HepG2 (cell line): ENCODE measurements around the gene BABAM1. TPM values are rescaled to one million over a fixed set of nuclear protein-coding genes. Genes with fewer than 3 reads are reported as not detected.

Experiments used
- GPN1 ChIP-seq: sonication (generic); formaldehyde crosslinking; IDR thresholded peaks from 2 replicates; pipeline ENCODE4 v1.5.1; 2020; ENCODE audit warnings: missing genetic modification reagents, borderline replicate concordance
- PRMT3 ChIP-seq: sonication (generic); formaldehyde crosslinking; IDR thresholded peaks from 2 replicates; pipeline ENCODE4 v1.8.1; 2022; ENCODE audit warnings: low read depth, mild to moderate bottlenecking, moderate library complexity, missing genetic modification reagents, borderline replicate concordance
- SMC3 ChIP-seq: IDR thresholded peaks from 2 replicates; pipeline ENCODE4 v1.6.1; 2011; ENCODE audit warnings: low read length, improper control_type of control experiment
- SRF ChIP-seq: IDR thresholded peaks from 2 replicates; pipeline ENCODE4 v1.6.1; 2011; ENCODE audit warnings: mild to moderate bottlenecking, low read depth, low read length, moderate library complexity
- ZNF12 ChIP-seq: sonication (generic); formaldehyde crosslinking; IDR thresholded peaks from 2 replicates; pipeline ENCODE4 v1.5.0; 2020; ENCODE audit warnings: missing genetic modification reagents
- ZNF260 ChIP-seq: sonication (generic); formaldehyde crosslinking; IDR thresholded peaks from 2 replicates; pipeline ENCODE4 v1.4.0; 2020; ENCODE audit warnings: missing genetic modification reagents, low read depth, mild to moderate bottlenecking, borderline replicate concordance
- ZNF30 ChIP-seq: sonication (generic); formaldehyde crosslinking; IDR thresholded peaks from 2 replicates; pipeline ENCODE4 v1.5.0; 2020; ENCODE audit warnings: mild to moderate bottlenecking, missing genetic modification reagents
- ZNF329 ChIP-seq: sonication (generic); formaldehyde crosslinking; IDR thresholded peaks from 2 replicates; pipeline ENCODE4 v1.9.0; 2021; ENCODE audit warnings: low read depth, mild to moderate bottlenecking, missing genetic modification reagents
- ZNF430 ChIP-seq: sonication (generic); formaldehyde crosslinking; IDR thresholded peaks from 2 replicates; pipeline ENCODE4 v1.9.0; 2021; ENCODE audit warnings: mild to moderate bottlenecking, missing genetic modification reagents
- ZNF788 ChIP-seq: sonication (generic); formaldehyde crosslinking; IDR thresholded peaks from 2 replicates; pipeline ENCODE4 v1.5.0; 2020; ENCODE audit warnings: mild to moderate bottlenecking, missing genetic modification reagents, borderline replicate concordance
- polyA plus RNA-seq, 8 experiments: library from polyadenylated mRNA; depleted of rRNA in 3 of 8; stranded (reverse) in 7 of 8; unstranded in 1 of 8; fragments of >200 nt; fragmentation: Illumina TruSeq in 4 of 8; extraction: Trizol in 4 of 8; gene quantifications; 2 replicates each; pipeline versions ENCODE4 v1.2.1 to v1.2.3, GENCODE V29; 2011 to 2016; ENCODE audit warnings: low read depth in 4 of 8, missing spikeins in 1 of 8, mixed read lengths in 1 of 8; ENCODE audit not compliant: insufficient read depth in 1 of 8
- total RNA-seq, 5 experiments: library from RNA; depleted of rRNA; stranded (reverse); fragments of >200 nt; fragmentation: Illumina TruSeq; extraction: Trizol; gene quantifications; 2 replicates each; pipeline ENCODE4 v1.2.3, GENCODE V29; 2016; ENCODE audit warnings: low read depth in 1 of 5
- TF ChIP-seq, protein P1 (sequence below): sonication (generic); formaldehyde crosslinking; IDR thresholded peaks from 2 replicates; pipeline ENCODE4 v1.4.0; 2020; ENCODE audit warnings: mild to moderate bottlenecking, missing genetic modification reagents
- TF ChIP-seq, protein P2 (sequence below): sonication (generic); formaldehyde crosslinking; IDR thresholded peaks from 2 replicates; pipeline ENCODE4 v1.4.0; 2020; ENCODE audit warnings: missing genetic modification reagents, borderline replicate concordance
- TF ChIP-seq, protein P3 (sequence below): sonication (generic); formaldehyde crosslinking; IDR thresholded peaks from 2 replicates; pipeline ENCODE4 v1.8.1; 2023; ENCODE audit warnings: mild to moderate bottlenecking, missing genetic modification reagents, borderline replicate concordance
- TF ChIP-seq, protein P4 (sequence below): sonication (generic); formaldehyde crosslinking; IDR thresholded peaks from 2 replicates; pipeline ENCODE4 v1.8.0; 2022; ENCODE audit warnings: mild to moderate bottlenecking, missing genetic modification reagents
- TF ChIP-seq, protein P5 (sequence below): IDR thresholded peaks from 2 replicates; pipeline ENCODE4 v1.6.1; 2016; ENCODE audit warnings: low read depth, control low read depth

BABAM1 gene
- total and polyA plus RNA-seq, 2 of the 13 experiments (the other 11 are each of a cell fraction or from before 2014, with no cell fraction given) = 70.0 to 82.0 TPM

DNA sequence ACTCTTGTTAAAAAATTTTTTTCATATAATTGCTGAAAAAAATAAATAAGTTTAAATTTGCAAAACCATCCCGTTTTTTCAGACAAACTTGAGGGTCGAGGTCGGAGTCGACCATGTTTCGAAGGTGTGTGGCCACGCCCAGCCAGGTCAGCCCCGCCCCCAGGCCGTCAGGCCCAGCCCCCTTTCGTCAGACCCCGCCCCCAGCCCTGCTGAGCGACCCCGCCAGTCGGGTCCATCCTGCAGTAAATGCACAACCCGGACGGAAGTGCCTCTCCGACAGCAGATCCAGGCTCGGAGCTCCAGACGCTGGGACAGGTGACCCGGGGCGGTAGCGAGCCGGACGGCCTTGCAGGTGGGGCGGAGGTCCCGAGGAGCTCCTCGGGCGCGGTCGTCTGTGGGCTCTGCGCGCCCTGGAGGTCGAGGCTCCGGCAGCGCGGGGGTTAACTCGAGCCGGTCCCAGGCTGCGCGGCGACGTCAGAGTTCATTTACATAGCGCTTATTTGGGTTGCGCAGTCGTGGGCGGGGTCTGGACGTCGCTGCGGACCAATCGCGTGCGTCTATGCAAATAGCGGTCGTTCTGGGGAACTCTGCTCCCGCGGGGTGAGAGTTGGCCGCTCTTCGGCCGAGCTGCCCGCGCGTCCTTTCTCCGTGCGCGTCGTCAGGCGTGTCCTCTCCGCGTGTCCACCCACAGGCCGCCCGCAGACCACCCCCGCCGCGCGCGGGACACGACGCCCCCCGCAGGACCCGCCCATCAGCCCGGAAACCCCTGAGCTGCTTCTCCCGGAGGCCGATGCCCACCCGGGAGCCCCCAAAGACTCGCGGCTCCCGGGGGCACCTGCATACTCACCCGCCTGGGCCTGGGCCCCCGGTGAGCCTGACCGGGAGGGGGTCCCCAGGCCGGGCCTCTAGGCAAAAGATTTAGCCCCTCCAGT is 41.0 kb upstream of the BABAM1 start, which contains the start of gene OCEL1 (continued):
- TF ChIP-seq, protein P1, sequence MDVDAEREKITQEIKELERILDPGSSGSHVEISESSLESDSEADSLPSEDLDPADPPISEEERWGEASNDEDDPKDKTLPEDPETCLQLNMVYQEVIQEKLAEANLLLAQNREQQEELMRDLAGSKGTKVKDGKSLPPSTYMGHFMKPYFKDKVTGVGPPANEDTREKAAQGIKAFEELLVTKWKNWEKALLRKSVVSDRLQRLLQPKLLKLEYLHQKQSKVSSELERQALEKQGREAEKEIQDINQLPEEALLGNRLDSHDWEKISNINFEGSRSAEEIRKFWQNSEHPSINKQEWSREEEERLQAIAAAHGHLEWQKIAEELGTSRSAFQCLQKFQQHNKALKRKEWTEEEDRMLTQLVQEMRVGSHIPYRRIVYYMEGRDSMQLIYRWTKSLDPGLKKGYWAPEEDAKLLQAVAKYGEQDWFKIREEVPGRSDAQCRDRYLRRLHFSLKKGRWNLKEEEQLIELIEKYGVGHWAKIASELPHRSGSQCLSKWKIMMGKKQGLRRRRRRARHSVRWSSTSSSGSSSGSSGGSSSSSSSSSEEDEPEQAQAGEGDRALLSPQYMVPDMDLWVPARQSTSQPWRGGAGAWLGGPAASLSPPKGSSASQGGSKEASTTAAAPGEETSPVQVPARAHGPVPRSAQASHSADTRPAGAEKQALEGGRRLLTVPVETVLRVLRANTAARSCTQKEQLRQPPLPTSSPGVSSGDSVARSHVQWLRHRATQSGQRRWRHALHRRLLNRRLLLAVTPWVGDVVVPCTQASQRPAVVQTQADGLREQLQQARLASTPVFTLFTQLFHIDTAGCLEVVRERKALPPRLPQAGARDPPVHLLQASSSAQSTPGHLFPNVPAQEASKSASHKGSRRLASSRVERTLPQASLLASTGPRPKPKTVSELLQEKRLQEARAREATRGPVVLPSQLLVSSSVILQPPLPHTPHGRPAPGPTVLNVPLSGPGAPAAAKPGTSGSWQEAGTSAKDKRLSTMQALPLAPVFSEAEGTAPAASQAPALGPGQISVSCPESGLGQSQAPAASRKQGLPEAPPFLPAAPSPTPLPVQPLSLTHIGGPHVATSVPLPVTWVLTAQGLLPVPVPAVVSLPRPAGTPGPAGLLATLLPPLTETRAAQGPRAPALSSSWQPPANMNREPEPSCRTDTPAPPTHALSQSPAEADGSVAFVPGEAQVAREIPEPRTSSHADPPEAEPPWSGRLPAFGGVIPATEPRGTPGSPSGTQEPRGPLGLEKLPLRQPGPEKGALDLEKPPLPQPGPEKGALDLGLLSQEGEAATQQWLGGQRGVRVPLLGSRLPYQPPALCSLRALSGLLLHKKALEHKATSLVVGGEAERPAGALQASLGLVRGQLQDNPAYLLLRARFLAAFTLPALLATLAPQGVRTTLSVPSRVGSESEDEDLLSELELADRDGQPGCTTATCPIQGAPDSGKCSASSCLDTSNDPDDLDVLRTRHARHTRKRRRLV (CRISPR knock-in tag) = peak; percentile 99
- TF ChIP-seq, protein P2, sequence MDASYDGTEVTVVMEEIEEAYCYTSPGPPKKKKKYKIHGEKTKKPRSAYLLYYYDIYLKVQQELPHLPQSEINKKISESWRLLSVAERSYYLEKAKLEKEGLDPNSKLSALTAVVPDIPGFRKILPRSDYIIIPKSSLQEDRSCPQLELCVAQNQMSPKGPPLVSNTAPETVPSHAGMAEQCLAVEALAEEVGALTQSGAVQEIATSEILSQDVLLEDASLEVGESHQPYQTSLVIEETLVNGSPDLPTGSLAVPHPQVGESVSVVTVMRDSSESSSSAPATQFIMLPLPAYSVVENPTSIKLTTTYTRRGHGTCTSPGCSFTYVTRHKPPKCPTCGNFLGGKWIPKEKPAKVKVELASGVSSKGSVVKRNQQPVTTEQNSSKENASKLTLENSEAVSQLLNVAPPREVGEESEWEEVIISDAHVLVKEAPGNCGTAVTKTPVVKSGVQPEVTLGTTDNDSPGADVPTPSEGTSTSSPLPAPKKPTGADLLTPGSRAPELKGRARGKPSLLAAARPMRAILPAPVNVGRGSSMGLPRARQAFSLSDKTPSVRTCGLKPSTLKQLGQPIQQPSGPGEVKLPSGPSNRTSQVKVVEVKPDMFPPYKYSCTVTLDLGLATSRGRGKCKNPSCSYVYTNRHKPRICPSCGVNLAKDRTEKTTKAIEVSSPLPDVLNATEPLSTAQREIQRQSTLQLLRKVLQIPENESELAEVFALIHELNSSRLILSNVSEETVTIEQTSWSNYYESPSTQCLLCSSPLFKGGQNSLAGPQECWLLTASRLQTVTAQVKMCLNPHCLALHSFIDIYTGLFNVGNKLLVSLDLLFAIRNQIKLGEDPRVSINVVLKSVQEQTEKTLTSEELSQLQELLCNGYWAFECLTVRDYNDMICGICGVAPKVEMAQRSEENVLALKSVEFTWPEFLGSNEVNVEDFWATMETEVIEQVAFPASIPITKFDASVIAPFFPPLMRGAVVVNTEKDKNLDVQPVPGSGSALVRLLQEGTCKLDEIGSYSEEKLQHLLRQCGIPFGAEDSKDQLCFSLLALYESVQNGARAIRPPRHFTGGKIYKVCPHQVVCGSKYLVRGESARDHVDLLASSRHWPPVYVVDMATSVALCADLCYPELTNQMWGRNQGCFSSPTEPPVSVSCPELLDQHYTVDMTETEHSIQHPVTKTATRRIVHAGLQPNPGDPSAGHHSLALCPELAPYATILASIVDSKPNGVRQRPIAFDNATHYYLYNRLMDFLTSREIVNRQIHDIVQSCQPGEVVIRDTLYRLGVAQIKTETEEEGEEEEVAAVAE (CRISPR knock-in tag) = no peak
- TF ChIP-seq SRF (peak; percentile 77), ZNF329 (no peak), SMC3 (no peak), ZNF30 (CRISPR knock-in tag) (no peak), PRMT3 (CRISPR knock-in tag) (no peak), ZNF12 (CRISPR knock-in tag) (no peak), ZNF788 (CRISPR knock-in tag) (peak; percentile 74; the same call in 1 of the 2 replicates), GPN1 (CRISPR knock-in tag) (no peak), ZNF430 (CRISPR knock-in tag) (peak; percentile 87), ZNF260 (CRISPR knock-in tag) (no peak)
- TF ChIP-seq, protein P3, sequence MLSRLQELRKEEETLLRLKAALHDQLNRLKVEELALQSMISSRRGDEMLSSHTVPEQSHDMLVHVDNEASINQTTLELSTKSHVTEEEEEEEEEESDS (CRISPR knock-in tag) = peak; percentile 59; the same call in 1 of the 2 replicates
- TF ChIP-seq, protein P4, sequence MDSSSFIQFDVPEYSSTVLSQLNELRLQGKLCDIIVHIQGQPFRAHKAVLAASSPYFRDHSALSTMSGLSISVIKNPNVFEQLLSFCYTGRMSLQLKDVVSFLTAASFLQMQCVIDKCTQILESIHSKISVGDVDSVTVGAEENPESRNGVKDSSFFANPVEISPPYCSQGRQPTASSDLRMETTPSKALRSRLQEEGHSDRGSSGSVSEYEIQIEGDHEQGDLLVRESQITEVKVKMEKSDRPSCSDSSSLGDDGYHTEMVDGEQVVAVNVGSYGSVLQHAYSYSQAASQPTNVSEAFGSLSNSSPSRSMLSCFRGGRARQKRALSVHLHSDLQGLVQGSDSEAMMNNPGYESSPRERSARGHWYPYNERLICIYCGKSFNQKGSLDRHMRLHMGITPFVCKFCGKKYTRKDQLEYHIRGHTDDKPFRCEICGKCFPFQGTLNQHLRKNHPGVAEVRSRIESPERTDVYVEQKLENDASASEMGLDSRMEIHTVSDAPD = no peak
- TF ChIP-seq, protein P5, sequence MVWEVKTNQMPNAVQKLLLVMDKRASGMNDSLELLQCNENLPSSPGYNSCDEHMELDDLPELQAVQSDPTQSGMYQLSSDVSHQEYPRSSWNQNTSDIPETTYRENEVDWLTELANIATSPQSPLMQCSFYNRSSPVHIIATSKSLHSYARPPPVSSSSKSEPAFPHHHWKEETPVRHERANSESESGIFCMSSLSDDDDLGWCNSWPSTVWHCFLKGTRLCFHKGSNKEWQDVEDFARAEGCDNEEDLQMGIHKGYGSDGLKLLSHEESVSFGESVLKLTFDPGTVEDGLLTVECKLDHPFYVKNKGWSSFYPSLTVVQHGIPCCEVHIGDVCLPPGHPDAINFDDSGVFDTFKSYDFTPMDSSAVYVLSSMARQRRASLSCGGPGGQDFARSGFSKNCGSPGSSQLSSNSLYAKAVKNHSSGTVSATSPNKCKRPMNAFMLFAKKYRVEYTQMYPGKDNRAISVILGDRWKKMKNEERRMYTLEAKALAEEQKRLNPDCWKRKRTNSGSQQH (CRISPR knock-in tag) = no peak
